Dermis lymphatic vessel endothelial cell (primary cell): ENCODE data around the gene PGGT1B. TPM values are rescaled to one million over a fixed set of nuclear protein-coding genes. Genes with fewer than 3 reads are reported as not detected.

ENCODE experiments used
- total RNA-seq: library from RNA; depleted of rRNA; stranded (reverse); fragments of >200 nt; gene quantifications from 2 replicates; pipeline ENCODE4 v1.2.1, GENCODE V29; 2014

The PGGT1B gene
- 19.5 and 20.9 TPM in 2 replicates for total RNA-seq

DNA sequence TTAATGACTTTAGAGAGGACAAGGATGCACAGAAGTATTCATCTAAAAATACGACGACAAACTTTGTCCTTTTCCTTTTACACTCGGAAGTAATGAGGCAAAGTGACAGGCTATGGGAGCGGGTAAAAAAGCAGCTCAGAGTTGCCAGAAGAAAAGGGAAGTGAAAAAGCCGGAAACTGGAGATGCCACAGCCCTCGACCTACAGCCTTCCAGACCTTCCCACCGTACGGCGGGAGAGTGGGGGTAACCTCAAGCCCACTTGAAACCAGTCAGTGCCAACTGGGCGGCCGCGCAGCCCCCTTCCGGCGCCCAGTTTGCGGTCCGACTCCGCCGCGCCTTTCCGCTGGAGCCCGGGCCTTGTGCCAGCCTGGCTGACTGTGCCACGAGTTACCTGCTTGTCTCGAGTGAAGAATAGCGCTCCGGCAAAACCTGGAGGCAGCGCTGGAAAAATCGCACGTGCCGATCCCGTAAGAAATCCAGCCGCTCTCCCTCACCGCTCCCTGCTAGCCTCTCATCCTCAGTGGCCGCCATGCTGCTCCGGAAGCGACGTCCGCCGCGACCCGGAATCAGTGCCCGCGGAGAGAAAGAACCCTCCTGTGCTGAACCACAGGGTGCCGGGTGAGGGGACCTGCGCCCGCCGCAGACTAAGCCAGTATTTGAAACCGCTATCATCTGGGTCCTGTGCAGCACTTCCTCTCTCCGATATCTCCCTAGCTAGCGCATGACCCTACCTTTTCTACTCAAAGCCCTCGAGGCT lies at the start of gene PGGT1B:
Gene PGGT1B (minus strand): TSS at position 557 of the 757 bp plus-strand sequence. CDS start 26 bp downstream, at position 531.

DNA sequence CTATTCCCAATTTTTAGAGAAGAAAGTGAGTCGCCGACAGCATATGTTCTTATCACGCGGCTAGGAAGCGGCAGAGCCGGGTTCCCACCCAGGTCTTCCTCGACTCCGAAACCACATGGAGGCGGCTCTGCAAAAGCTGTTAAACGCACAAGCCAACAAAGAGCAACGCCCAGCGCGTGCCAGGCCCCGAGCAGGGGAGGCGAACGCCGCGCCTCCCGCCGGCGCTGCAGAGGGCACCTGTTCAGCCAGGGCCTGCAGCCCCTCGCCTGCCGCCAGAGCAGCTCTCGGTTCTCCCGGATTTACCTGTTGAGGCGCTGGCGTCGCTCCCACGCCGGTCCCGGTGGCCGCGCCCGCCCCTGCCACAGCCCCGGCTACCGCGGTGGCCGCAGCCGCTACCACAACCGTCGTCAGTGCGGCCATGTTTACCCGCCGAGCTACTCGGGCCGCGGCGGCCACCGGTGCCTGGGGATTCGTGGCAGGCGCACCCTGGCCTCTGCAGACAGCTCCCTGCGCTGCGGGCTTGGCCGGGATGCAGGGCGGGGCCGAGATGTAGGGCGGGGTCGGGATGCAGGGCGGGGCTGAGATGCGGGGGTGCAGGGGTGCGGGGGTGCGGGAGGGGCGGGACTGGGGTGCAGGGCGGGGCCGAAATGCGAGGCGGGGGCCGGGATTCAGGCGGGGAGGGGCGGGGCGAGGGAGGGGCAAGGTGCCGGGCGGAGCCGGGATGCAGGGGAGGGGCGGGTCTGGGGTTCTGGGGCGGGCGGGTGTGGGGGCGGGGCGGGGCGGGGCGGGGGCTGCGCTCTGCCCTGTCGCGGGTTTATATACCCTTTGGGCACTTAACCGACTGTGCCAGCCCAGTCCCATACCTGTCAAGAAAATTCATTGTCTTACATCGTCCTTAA lies 33.7 kb upstream of the PGGT1B start, which contains the start of gene CCDC112:
Gene CCDC112 (minus strand): TSS at position 531 of the 899 bp plus-strand sequence. CDS start 111 bp downstream, at position 420.

DNA sequence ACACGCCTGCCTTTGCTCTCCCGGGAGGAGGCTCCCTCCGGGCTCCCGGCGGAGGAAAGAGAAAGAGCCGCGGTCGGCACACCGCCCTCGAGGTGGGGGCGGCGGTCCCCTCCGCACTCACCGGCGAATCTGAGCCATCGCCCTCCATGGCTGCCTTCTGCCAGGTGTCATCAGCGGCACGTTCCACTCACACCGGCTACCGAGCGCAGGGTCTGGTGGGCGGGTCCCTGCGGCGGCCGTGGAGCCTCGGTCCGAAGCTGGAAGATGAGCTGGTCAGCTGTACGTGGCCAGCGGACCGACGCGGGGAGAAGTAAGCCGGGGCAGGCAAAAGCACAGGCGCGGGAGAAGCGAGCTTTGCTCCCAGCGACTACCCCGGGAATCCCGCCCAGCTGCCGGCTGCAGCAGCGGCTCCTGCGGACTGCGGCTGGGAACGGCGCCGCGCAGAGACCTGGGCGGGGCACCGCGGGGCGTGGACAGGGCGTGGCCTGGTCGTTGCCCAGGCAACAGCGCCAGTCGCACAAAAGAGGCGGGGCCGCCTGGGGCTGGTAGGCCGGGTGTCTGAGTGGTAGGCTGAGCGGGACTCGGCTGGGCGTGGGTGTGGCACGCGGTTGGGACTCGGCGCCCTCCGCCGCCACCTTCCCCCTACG lies 93.1 kb downstream of the PGGT1B start, which contains the start of gene TRIM36:
Gene TRIM36 (minus strand): TSS at position 422 of the 647 bp plus-strand sequence. CDS start 274 bp downstream, at position 148.

Other genes starting within 250 kb of the PGGT1B start
- 0.22 and 0.26 TPM in 2 replicates for gene TRIM36, start 93.0 kb downstream of the PGGT1B start, total RNA-seq
- 2.3 and 5.1 TPM in 2 replicates for gene CCDC112, start 33.8 kb upstream of the PGGT1B start, total RNA-seq